ENCODE results near the gene TTPAL.
A peak's percentile ranks its signal among the peaks of the same experiment; 100 is the strongest.

TTPAL gene

GRCh38 chr20:44475694-44476560 is at the start of gene TTPAL:
Gene TTPAL, plus strand, starts transcription at chr20:44475874. Its CDS starts 4,126 bp downstream, at chr20:44480000.
- DNase-seq (ENCODE audit: low spot score) = peak; percentile 92

- DNase-seq (ENCODE audit: low spot score) = no peak
These were observed 49.8 kb upstream of the TTPAL start for GRCh38 chr20:44425923-44426322.

- no peak for DNase-seq (ENCODE audit: low spot score)
These were observed 48.5 kb upstream of the TTPAL start for GRCh38 chr20:44426879-44427790.

GRCh38 chr20:44427804-44428173 is 47.9 kb upstream of the TTPAL start:
- no peak for DNase-seq (ENCODE audit: low spot score)

- DNase-seq (ENCODE audit: low spot score) = no peak
These were observed 47.3 kb upstream of the TTPAL start for GRCh38 chr20:44428174-44429016.

GRCh38 chr20:44429017-44429339 is 46.7 kb upstream of the TTPAL start:
- DNase-seq (ENCODE audit: low spot score) = no peak

- no peak for DNase-seq (ENCODE audit: low spot score)
These were observed 46.0 kb upstream of the TTPAL start for GRCh38 chr20:44429419-44430269.

- DNase-seq (ENCODE audit: low spot score) = no peak
These were observed 45.2 kb upstream of the TTPAL start for GRCh38 chr20:44430270-44431065.

- DNase-seq (ENCODE audit: low spot score) = no peak
These were observed 44.6 kb upstream of the TTPAL start for GRCh38 chr20:44431118-44431501.

- DNase-seq (ENCODE audit: low spot score) = no peak
These were observed 44.0 kb upstream of the TTPAL start for GRCh38 chr20:44431502-44432234.

GRCh38 chr20:44432618-44433577 is 42.8 kb upstream of the TTPAL start:
- DNase-seq (ENCODE audit: low spot score) = no peak

GRCh38 chr20:44433751-44434538 is 41.7 kb upstream of the TTPAL start:
- no peak for DNase-seq (ENCODE audit: low spot score)

- DNase-seq (ENCODE audit: low spot score) = no peak
These were observed 39.9 kb upstream of the TTPAL start for GRCh38 chr20:44435630-44436335.

- no peak for DNase-seq (ENCODE audit: low spot score)
These were observed 39.3 kb upstream of the TTPAL start for GRCh38 chr20:44436393-44436792.

- DNase-seq (ENCODE audit: low spot score) = no peak
These were observed 38.2 kb upstream of the TTPAL start for GRCh38 chr20:44437497-44437896.

- no peak for DNase-seq (ENCODE audit: low spot score)
These were observed 36.9 kb upstream of the TTPAL start for GRCh38 chr20:44438782-44439181.

- DNase-seq (ENCODE audit: low spot score) = no peak
These were observed 36.4 kb upstream of the TTPAL start for GRCh38 chr20:44439318-44439717.
